NB4 (cell line): ENCODE measurements around the gene OR4M1.

Source experiments
- CTCF ChIP-seq: IDR thresholded peaks from one replicate; pipeline ENCODE4 v1.5.1; 2012; ENCODE audit warnings: low read depth, low read length
- MAX ChIP-seq: IDR thresholded peaks from 2 replicates; pipeline ENCODE4 v1.6.1; 2011; ENCODE audit warnings: low read depth, low read length
- MYC ChIP-seq: IDR thresholded peaks from 2 replicates; pipeline ENCODE4 v1.6.1; 2011; ENCODE audit warnings: low read depth, low read length
- POLR2A ChIP-seq: IDR thresholded peaks from 2 replicates; pipeline ENCODE4 v1.6.1; 2011; ENCODE audit warnings: mild to moderate bottlenecking; ENCODE audit not compliant: insufficient read length; ENCODE audit errors: extremely low read depth

GRCh38 chr14:19823178-19823577 is 49.9 kb downstream of the OR4M1 start:
- TF ChIP-seq CTCF: no peak
- TF ChIP-seq POLR2A: no peak
- no peak for TF ChIP-seq MAX
- TF ChIP-seq MYC: no peak
